ENCODE measurements around the gene CNN2.

DNA sequence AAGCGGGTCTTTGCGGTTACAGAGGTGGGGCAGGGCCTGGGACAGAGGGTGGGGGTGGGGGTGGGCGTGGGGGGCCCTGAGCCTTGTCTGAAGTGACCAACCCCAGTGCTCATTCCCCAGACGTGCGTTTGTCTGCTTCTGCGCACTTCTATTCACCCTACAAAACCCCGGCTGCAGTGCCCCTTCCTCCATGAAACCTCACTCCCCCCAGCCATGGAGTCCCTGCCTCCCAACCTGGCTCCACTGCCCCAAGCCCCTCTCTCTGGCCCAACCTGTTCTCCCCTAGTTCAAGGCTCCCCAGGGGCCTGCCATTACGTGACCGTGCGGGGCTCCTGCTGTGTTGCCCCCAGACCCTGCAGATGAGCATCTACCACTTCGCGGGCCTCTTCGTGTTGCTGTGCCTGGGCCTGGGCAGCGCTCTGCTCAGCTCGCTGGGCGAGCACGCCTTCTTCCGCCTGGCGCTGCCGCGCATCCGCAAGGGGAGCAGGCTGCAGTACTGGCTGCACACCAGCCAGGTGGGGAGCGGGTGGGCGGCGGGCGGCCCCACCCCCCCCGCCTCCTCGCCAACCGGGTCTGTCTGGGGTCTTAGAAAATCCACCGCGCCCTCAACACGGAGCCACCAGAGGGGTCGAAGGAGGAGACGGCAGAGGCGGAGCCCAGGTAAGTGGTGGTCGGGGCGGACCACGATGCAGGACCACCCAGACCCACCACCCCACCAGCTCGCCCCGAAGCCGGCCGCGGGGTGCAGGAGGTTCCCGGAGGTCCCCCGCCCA lies 18.0 kb upstream of the CNN2 start:
- TF ChIP-seq FOXM1 (IDR thresholded peaks at IDR 0.05; ENCODE audit: borderline replicate concordance): no peak
- no peak for TF ChIP-seq SP1 (IDR thresholded peaks at IDR 0.05)
- TF ChIP-seq BHLHE40 (IDR thresholded peaks at IDR 0.05; ENCODE audit: borderline replicate concordance): no peak
- no peak for TF ChIP-seq ZNF384 (IDR thresholded peaks at IDR 0.05)
- TF ChIP-seq SUZ12 (IDR thresholded peaks at IDR 0.05): no peak
